Measurements from ENCODE around the gene MLLT3. TPM values are rescaled to one million over a fixed set of nuclear protein-coding genes. Genes with fewer than 3 reads are reported as not detected.

Gene MLLT3
- total and polyA plus RNA-seq, 2 donors: 21.8 to 46.2 TPM

GRCh38 chr9:20477940-20478620, 144.2 kb downstream of the MLLT3 start:
- H3K4me3 ChIP-seq (ENCODE audit: low read length in 2 of 2): no peak overlapping the region
- WGBS: 96% methylated on average over 7 of the region's 7 CpGs
- H3K27me3 ChIP-seq (ENCODE audit: control insufficient read depth in 2 of 2, insufficient read depth in 1 of 2, low read length in 1 of 2): no peaks in the 10 kb centered on the region
- H3K9me3 ChIP-seq (ENCODE audit: control insufficient read depth in 2 of 2, insufficient read depth in 1 of 2, low read length in 1 of 2): no peaks in the 10 kb centered on the region
- no peaks in the 10 kb centered on the region for H3K36me3 ChIP-seq (ENCODE audit: control insufficient read depth in 2 of 2, insufficient read depth in 2 of 2, low read length in 1 of 2)
- no peak overlapping the region for H3K27ac ChIP-seq (ENCODE audit: low read depth in 1 of 2, low read length in 1 of 2)
- no peak for DNase-seq (ENCODE audit: low read depth in 6 of 9, low spot score in 9 of 9)
- no peaks in the 10 kb centered on the region for H3K4me1 ChIP-seq (ENCODE audit: control insufficient read depth in 2 of 2, insufficient read depth in 2 of 2, low read length in 2 of 2)

DNA sequence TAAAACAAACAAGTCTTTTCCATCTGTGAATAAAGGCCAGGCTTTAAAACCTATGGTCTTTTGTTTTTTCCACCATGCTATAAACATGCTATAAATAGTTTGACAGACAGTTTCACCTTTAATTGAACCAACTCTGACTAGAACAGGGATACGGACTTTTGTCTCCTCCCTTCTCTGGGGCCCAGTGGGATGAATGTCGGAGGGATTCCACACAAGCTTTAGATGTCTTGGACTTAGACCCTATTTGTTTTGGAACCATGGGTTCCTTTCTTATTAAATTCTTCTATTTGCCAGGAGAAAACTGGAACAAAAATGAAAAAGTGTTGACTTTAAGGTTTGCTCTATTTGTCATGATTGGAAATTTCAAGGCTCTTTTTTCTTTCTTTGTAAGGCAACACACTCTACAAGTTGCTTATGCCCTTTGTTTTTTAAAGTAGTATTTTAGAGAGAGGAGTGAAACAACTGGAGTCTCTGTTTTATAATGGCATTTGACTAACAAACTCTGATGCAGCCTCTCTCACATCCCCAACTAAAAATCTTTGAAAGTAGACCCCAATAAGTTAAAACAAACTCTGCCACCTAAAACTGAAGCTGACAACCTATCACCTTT, 145.3 kb downstream of the MLLT3 start:
- no peak for DNase-seq (ENCODE audit: low read depth in 6 of 9, low spot score in 9 of 9)
- H3K9me3 ChIP-seq (ENCODE audit: control insufficient read depth in 2 of 2, insufficient read depth in 1 of 2, low read length in 1 of 2): no peaks in the 10 kb centered on the region
- WGBS: 96% methylated on average over 2 of the region's 2 CpGs

GRCh38 chr9:20474496-20474895, 147.8 kb downstream of the MLLT3 start:
- Histone ChIP-seq H3K9me3 (ENCODE audit: control insufficient read depth in 2 of 2, insufficient read depth in 1 of 2, low read length in 1 of 2) (no peaks in the 10 kb centered on the region), H3K4me3 (ENCODE audit: low read length in 2 of 2) (no peak overlapping the region), H3K4me1 (ENCODE audit: control insufficient read depth in 2 of 2, insufficient read depth in 2 of 2, low read length in 2 of 2) (no peaks in the 10 kb centered on the region), H3K27me3 (ENCODE audit: control insufficient read depth in 2 of 2, insufficient read depth in 1 of 2, low read length in 1 of 2) (no peaks in the 10 kb centered on the region), H3K36me3 (ENCODE audit: control insufficient read depth in 2 of 2, insufficient read depth in 2 of 2, low read length in 1 of 2) (no peaks in the 10 kb centered on the region), H3K27ac (ENCODE audit: low read depth in 1 of 2, low read length in 1 of 2) (no peak overlapping the region)
- 99% methylated on average over 5 of the region's 5 CpGs for WGBS
- DNase-seq (ENCODE audit: low read depth in 6 of 9, low spot score in 9 of 9): no peak

More for the DNA sequence above, 145.3 kb downstream of the MLLT3 start:
- Histone ChIP-seq H3K27me3 (ENCODE audit: control insufficient read depth in 2 of 2, insufficient read depth in 1 of 2, low read length in 1 of 2) (no peaks in the 10 kb centered on the region), H3K4me3 (ENCODE audit: low read length in 2 of 2) (no peak overlapping the region), H3K4me1 (ENCODE audit: control insufficient read depth in 2 of 2, insufficient read depth in 2 of 2, low read length in 2 of 2) (no peaks in the 10 kb centered on the region), H3K27ac (ENCODE audit: low read depth in 1 of 2, low read length in 1 of 2) (no peak overlapping the region), H3K36me3 (ENCODE audit: control insufficient read depth in 2 of 2, insufficient read depth in 2 of 2, low read length in 1 of 2) (no peaks in the 10 kb centered on the region)

DNA sequence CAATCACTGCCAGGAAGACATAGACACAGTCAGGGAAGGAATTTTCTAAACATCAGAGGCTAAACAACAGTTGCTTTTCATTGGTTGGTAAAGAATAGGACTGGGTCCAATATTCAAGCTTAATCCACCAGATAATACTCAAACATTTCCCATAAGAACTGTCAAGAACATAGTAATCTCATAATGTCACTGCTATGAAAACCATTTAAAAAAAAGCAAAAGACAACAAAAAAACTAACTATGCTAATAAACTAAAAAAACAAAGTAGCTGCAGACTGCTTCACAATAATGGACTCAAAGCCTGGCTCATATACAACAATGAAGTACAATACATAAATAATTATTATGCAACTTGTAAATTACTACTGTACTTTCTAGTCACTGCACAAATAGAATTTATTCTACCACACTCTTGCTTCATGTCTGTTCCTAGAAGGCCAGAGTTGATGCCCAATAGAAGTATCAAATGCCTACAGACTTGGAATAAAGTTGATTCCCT, 148.7 kb downstream of the MLLT3 start:
- no peaks in the 10 kb centered on the region for H3K27me3 ChIP-seq (ENCODE audit: control insufficient read depth in 2 of 2, insufficient read depth in 1 of 2, low read length in 1 of 2)
- DNase-seq (ENCODE audit: low read depth in 6 of 9, low spot score in 9 of 9): no peak
- H3K27ac ChIP-seq (ENCODE audit: low read depth in 1 of 2, low read length in 1 of 2): no peak overlapping the region
- H3K36me3 ChIP-seq (ENCODE audit: control insufficient read depth in 2 of 2, insufficient read depth in 2 of 2, low read length in 1 of 2): no peaks in the 10 kb centered on the region
- H3K9me3 ChIP-seq (ENCODE audit: control insufficient read depth in 2 of 2, insufficient read depth in 1 of 2, low read length in 1 of 2): no peaks in the 10 kb centered on the region
- H3K4me1 ChIP-seq (ENCODE audit: control insufficient read depth in 2 of 2, insufficient read depth in 2 of 2, low read length in 2 of 2): no peaks in the 10 kb centered on the region
- no peak overlapping the region for H3K4me3 ChIP-seq (ENCODE audit: low read length in 2 of 2)

DNA sequence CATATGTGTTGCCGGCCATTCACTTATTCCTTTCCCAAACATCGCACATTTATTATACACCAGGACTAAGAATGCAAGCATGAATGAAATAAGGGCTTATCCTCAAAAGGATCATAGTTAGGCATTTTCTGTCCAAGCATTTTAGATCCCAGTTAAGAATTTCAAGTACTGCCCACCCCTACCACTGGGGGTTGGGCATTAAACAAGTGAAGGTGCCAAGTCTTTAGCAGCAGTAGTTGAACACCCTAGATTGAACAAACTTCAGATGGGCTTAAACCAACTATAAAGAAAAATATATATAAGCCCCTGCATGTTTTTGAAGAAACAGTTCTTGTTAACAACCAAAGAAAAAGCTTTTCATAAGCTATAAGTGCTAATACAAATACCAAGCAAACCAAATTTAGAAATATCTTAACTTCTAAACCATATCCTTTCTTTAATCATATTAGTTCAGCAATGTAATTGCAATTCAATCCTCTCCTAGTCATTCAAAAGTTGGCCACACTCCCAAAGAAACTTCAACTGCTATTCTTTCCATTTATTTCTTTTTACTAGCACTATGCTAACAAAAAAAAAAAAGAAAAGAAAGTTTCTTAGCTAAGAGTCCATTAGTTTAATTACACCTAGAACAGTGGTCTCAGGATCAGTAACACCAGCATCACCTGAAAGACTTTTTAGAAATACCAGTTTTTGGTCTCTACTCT, 149.8 kb downstream of the MLLT3 start:
- Histone ChIP-seq H3K4me1 (ENCODE audit: control insufficient read depth in 2 of 2, insufficient read depth in 2 of 2, low read length in 2 of 2) (no peaks in the 10 kb centered on the region), H3K27me3 (ENCODE audit: control insufficient read depth in 2 of 2, insufficient read depth in 1 of 2, low read length in 1 of 2) (no peaks in the 10 kb centered on the region), H3K27ac (ENCODE audit: low read depth in 1 of 2, low read length in 1 of 2) (no peak overlapping the region), H3K4me3 (ENCODE audit: low read length in 2 of 2) (no peak overlapping the region), H3K9me3 (ENCODE audit: control insufficient read depth in 2 of 2, insufficient read depth in 1 of 2, low read length in 1 of 2) (no peaks in the 10 kb centered on the region), H3K36me3 (ENCODE audit: control insufficient read depth in 2 of 2, insufficient read depth in 2 of 2, low read length in 1 of 2) (no peaks in the 10 kb centered on the region)
- no peak for DNase-seq (ENCODE audit: low read depth in 6 of 9, low spot score in 9 of 9)
- WGBS: 100% methylated on average over 2 of the region's 2 CpGs

DNA sequence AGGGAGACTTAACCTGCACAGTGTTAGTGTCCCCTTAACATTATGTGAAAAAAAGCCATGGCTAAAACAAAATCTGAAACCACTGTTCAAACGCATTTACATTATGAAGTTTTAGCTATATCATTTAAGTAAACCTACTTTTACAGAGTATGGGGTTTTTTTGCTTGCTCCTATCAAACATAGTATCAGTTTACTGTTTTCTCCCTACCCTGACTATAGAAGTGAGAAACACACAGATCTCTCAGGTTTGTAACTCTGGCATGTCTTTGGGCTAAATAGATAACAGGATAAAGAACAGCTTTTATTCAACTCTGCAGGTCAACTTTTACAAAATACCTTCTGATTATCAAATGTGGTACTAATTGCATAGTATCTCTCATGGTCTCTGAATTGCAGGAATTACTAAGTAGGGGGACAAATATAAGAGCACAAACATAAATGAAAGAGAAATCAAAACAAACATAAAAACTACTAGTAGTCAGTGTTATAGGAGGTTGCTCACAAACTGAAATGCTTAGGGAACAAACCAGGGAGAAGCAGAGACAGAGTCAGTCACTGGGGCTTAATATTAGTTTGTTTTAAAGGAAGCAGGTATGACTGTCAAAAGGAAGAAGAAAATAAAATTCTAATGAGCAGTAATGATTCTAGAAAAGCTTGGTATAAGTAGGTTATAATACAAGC, 155.8 kb downstream of the MLLT3 start:
- no peak overlapping the region for H3K4me3 ChIP-seq (ENCODE audit: low read length in 2 of 2)
- H3K27ac ChIP-seq (ENCODE audit: low read depth in 1 of 2, low read length in 1 of 2): no peak overlapping the region
- H3K9me3 ChIP-seq (ENCODE audit: control insufficient read depth in 2 of 2, insufficient read depth in 1 of 2, low read length in 1 of 2): no peaks in the 10 kb centered on the region
- H3K36me3 ChIP-seq (ENCODE audit: control insufficient read depth in 2 of 2, insufficient read depth in 2 of 2, low read length in 1 of 2): no peaks in the 10 kb centered on the region
- WGBS: 96% methylated on average over 1 of the region's 1 CpG
- no peaks in the 10 kb centered on the region for H3K27me3 ChIP-seq (ENCODE audit: control insufficient read depth in 2 of 2, insufficient read depth in 1 of 2, low read length in 1 of 2)
- DNase-seq (ENCODE audit: low read depth in 6 of 9, low spot score in 9 of 9): no peak
- H3K4me1 ChIP-seq (ENCODE audit: control insufficient read depth in 2 of 2, insufficient read depth in 2 of 2, low read length in 2 of 2): no peaks in the 10 kb centered on the region

DNA sequence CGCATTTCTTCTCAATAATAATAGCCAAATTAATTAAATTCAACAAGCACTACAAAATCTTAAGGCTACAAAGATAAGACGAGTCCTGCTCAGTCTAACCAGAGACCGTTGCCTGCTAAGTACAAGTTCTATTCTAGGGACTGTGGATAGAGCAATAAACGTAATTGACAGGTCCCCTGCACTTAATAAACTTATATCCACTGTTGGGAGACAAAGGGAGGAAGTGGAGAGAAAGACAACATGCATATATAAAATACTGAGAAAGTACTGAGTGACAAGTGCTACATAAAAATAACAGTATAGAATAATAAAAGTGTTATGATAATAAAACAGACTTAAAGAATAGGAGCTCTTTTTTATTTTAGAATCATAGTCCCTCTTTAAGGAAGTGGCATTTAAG, 158.1 kb downstream of the MLLT3 start:
- no peaks in the 10 kb centered on the region for H3K9me3 ChIP-seq (ENCODE audit: control insufficient read depth in 2 of 2, insufficient read depth in 1 of 2, low read length in 1 of 2)
- DNase-seq (ENCODE audit: low read depth in 6 of 9, low spot score in 9 of 9): no peak
- no peaks in the 10 kb centered on the region for H3K4me1 ChIP-seq (ENCODE audit: control insufficient read depth in 2 of 2, insufficient read depth in 2 of 2, low read length in 2 of 2)
- WGBS: 95% methylated on average over 4 of the region's 4 CpGs
- no peaks in the 10 kb centered on the region for H3K36me3 ChIP-seq (ENCODE audit: control insufficient read depth in 2 of 2, insufficient read depth in 2 of 2, low read length in 1 of 2)
- no peaks in the 10 kb centered on the region for H3K27me3 ChIP-seq (ENCODE audit: control insufficient read depth in 2 of 2, insufficient read depth in 1 of 2, low read length in 1 of 2)
- H3K27ac ChIP-seq (ENCODE audit: low read depth in 1 of 2, low read length in 1 of 2): no peak overlapping the region
- no peak overlapping the region for H3K4me3 ChIP-seq (ENCODE audit: low read length in 2 of 2)

DNA sequence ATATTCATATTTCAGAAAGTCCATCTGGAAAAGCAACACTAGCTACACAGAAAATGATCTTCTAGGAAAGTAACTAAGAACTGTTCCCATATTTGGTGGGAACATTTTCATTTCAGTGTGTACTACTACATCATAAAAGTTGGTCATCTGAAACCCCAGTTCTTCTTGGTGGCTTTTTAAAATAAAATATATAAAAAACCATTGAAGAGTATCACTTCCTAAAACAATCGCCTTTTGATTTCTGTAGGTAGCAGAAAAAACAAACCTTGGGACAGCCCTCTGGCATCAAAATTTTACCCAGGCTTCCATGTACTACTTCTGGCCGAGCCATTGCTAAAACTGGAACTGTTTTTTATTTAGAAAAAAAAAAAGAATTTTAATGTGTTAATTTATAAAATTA, 158.5 kb downstream of the MLLT3 start:
- Histone ChIP-seq H3K9me3 (ENCODE audit: control insufficient read depth in 2 of 2, insufficient read depth in 1 of 2, low read length in 1 of 2) (no peaks in the 10 kb centered on the region), H3K36me3 (ENCODE audit: control insufficient read depth in 2 of 2, insufficient read depth in 2 of 2, low read length in 1 of 2) (no peaks in the 10 kb centered on the region)
- WGBS: 95% methylated on average over 2 of the region's 2 CpGs

GRCh38 chr9:20462410-20462809, 159.9 kb downstream of the MLLT3 start:
- Histone ChIP-seq H3K4me3 (ENCODE audit: low read length in 2 of 2) (no peak overlapping the region), H3K27ac (ENCODE audit: low read depth in 1 of 2, low read length in 1 of 2) (no peak overlapping the region), H3K4me1 (ENCODE audit: control insufficient read depth in 2 of 2, insufficient read depth in 2 of 2, low read length in 2 of 2) (no peaks in the 10 kb centered on the region), H3K27me3 (ENCODE audit: control insufficient read depth in 2 of 2, insufficient read depth in 1 of 2, low read length in 1 of 2) (no peaks in the 10 kb centered on the region), H3K9me3 (ENCODE audit: control insufficient read depth in 2 of 2, insufficient read depth in 1 of 2, low read length in 1 of 2) (no peaks in the 10 kb centered on the region), H3K36me3 (ENCODE audit: control insufficient read depth in 2 of 2, insufficient read depth in 2 of 2, low read length in 1 of 2) (no peaks in the 10 kb centered on the region)
- WGBS: over 99% methylated on average over 3 of the region's 3 CpGs
- no peak for DNase-seq (ENCODE audit: low read depth in 6 of 9, low spot score in 9 of 9)

More for the DNA sequence above, 158.5 kb downstream of the MLLT3 start:
- Histone ChIP-seq H3K27me3 (ENCODE audit: control insufficient read depth in 2 of 2, insufficient read depth in 1 of 2, low read length in 1 of 2) (no peaks in the 10 kb centered on the region), H3K4me3 (ENCODE audit: low read length in 2 of 2) (no peak overlapping the region), H3K27ac (ENCODE audit: low read depth in 1 of 2, low read length in 1 of 2) (no peak overlapping the region), H3K4me1 (ENCODE audit: control insufficient read depth in 2 of 2, insufficient read depth in 2 of 2, low read length in 2 of 2) (no peaks in the 10 kb centered on the region)
- DNase-seq (ENCODE audit: low read depth in 6 of 9, low spot score in 9 of 9): no peak

Data from thymus (tissue), 11 donors.